Renal pelvis (tissue), 4 donors: ENCODE data around the gene SLC25A45. TPM values are rescaled to one million over a fixed set of nuclear protein-coding genes. Genes with fewer than 3 reads are reported as not detected.
"Not testable (repeated sequence)": the region's sequence is repeated elsewhere in the genome, so short reads cannot be mapped to it uniquely, and the experiment has no call there.

Source experiments
- DNase-seq: peaks from one replicate; pipeline ENCODE4 v3.0.0-alpha.2; 2013
- polyA plus RNA-seq, 3 donors: library from polyadenylated mRNA; unstranded; fragments of 120-200 nt; gene quantifications; one replicate each; pipeline ENCODE4 v1.2.1, GENCODE V29; 2013; ENCODE audit not compliant: insufficient read length in 3 of 3

The SLC25A45 gene
- polyA plus RNA-seq, 3 donors, result 5.6 to 8.7 (median 8.1) TPM

- peak; percentile 95 for DNase-seq
These were observed 40.4 kb upstream of the SLC25A45 start, which contains the start of gene NEAT1 for GRCh38 chr11:65422633-65423515. Gene NEAT1, plus strand, starts transcription at chr11:65422798.

DNA sequence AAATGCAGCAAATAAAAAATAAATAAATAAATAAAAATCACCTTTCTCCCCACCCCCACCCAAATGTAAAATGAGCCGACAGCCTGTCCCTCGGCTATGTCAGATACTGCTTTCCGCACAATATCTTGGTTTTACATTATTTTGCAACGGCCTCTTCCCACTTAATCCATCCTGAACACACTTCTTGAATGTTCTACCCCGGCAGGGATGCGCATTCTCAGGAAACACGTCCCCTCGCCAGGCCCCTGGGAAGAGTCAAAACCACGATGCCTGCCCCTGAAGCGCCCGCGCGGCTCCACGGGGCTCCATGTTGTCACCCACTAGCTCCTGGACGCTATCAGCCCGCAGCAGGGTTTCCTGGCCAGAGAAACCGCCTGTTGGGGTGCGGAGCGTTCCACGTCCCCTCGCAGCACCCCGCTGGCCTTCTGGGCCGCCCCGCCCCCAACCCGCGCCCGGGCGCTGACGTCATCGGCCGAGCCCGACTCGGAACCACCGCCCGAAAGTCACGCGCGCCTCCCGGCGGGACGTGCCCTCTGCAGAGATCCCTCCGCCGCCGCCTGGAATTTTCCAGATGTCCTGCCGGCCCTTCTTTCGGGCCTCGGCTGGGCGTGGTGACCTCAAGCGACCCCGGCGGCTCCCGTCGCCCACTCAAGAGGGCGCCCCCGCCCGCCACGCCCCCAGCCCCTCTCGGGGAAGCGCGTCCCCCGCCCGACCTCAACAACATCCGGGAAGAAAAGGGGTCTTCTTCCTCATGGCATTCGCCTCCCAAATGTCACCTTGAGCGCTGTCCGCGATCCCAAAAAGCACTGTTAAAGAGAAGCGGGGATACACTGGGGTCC is 39.6 kb upstream of the SLC25A45 start:
- peak; percentile 96 for DNase-seq

GRCh38 chr11:65420979-65421793 is 38.7 kb upstream of the SLC25A45 start:
- DNase-seq, result no peak

DNA sequence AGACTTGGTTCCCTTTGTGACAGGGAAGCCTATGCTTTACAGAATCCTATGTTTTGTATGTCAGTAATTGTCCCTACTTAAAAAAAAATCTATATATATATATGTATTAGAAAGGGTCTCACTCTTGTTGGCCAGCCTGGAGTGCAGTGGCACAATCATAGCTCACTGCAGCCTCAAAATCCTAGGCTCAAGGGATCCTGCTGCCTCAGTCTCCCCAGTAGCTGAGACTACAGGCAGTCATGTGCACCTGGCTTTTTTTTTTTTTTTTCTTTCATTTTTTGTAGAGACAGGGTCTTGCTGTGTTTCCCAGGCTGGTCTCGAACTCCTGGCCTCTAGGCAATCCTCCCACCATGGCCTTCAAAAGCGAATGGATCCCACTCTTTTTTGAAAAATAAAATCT is 38.1 kb upstream of the SLC25A45 start:
- DNase-seq, result no peak

DNA sequence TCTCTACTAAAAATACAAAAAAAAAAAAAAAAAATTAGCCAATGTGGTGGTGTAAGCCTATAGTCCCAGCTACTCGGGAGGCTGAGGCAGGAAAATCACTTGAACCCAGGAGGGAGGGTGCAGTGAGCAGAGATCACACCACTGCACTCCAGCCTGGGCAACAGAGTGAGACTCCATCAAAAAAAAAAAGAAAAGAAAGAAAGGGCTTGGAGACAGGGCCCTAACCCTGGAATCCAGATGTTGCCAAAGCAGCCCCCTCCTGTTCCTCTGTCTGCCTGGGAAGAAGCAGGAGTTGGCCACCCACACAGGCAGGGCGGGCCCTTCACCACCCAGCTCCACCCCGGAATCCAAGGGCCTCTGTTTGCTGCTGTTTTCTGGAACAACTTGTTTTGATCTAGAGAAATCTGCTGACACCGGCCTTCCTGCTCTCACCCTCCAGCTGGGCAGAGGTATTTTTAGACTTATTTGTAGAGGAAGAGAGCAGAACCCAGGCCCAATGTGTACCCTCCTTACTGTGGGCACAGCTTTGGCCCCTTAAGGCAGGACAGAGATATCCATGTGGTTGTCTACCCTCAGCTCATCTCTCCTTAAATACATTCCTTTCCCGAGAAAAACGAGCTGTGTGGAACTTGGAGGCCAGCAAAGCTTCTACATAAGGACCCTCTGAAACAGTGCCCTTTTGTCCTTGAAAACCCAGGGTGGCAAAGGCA is 37.5 kb upstream of the SLC25A45 start:
- no peak for DNase-seq

- no peak for DNase-seq
These were observed 37.0 kb upstream of the SLC25A45 start for GRCh38 chr11:65419460-65419771.

GRCh38 chr11:65418681-65419459 is 36.4 kb upstream of the SLC25A45 start:
- peak; percentile 96 for DNase-seq

DNA sequence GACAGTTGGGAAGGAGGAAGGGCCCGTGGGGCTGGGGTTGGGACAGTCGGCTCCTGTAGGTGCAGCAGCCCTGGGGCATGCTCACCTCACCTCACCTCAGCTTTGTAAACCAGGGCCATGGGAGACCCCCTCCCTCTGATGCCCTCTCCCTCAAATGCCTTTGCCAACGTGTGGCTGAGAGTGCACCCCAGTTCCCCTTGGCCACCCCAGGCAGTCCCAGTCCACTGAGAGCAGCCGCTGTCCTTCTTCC is 35.9 kb upstream of the SLC25A45 start:
- no peak for DNase-seq

DNA sequence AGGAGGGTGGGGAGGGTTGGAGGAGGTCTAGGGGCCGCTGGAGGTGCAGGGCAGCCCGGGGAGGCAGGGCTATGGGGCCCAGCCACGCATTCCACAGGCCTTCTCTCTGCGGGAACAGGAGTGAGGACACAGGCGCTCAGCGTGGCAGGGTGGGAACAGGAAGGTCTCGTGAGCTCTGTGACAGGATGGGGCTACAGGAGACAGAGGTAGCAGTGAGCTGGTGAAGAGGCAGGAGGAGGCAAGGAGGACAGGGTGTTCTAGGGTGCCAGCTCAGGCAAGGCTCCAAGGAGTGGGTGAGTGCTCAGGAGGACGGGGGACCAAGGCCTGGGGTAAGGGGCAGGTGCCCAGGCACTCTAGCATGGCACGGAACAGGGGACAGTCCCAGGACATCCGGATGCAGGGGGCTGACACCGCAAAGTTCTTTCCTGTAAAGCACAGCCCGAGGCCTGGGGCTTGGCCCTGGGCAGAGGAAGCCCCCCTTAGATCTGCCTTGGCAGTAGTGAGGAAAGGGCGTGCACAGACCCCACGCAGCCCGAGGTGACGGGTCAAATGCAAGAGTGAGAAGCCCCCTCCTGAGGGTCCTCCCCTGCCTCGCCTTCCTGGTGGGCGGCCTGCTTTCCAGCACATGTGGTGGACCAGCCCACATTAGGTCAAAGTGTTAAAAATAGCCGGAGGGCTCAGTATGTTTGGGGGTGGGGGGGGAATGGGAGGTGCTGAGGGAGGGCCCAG is 35.4 kb upstream of the SLC25A45 start:
- no peak for DNase-seq

DNA sequence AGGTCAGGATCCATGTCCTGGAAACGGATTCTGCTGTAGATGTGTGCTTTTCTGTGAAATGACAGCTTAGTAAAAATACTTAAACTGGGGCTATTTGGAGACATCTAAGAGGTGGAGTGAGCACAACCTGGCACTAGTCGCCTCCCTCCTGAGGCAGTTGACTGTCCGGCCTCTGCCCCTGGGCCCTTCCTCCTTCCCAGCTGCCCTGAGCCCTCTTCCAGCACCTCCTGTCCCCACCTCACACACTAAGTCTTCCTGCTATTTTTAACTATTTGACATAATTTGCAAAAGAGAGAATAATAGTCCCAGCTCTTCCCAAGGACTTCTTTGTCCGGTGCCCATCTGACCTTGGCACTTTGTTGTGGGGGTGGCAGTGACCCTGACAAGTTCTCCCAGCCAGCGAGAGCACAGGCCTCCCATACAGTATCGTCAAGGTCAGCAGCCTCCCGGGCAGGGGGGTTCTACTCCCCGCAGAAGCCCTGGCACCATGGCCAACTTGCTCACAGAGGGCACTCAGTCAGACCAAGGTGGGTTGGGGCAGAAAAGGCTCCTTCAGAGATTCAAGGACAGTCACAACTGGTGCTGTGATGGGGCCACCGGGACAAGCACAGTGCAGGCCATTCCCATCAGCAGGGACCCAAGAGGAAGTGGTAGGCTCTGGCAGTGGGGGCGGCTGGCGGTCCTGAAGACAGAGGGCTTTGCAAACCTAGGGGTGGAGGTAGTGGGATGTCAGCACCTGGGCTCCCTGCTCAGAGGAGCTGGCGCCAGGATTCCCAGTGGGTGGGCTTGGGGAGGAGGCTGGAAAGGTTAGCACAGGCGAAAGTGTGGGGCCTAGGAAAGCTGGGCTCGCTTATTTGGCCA is 34.6 kb upstream of the SLC25A45 start:
- DNase-seq, result no peak

DNA sequence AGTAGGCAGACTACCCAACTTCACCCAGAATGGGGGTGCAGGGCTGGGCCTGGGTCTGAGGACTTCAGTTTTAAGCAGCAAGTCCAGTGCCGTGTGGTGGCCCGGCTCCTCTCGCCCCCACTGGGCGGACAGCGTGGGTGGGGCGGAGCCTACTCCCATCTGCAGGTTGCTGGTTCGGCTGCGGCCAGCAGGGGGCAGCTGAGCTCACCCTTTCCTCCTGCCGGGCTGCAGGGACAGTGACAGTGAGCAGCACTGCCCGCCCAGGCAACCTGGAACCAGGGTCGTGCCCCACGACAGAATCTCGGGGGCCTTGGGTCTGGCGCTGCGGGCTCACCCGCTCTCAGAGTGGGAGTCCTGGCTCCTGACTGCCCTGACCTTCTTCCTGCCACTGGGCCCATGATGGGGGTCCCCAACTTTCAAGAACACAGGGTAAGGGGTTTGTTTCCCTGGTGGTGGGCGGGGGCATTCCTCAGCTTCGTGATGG is 33.9 kb upstream of the SLC25A45 start:
- peak; percentile 78 for DNase-seq

DNA sequence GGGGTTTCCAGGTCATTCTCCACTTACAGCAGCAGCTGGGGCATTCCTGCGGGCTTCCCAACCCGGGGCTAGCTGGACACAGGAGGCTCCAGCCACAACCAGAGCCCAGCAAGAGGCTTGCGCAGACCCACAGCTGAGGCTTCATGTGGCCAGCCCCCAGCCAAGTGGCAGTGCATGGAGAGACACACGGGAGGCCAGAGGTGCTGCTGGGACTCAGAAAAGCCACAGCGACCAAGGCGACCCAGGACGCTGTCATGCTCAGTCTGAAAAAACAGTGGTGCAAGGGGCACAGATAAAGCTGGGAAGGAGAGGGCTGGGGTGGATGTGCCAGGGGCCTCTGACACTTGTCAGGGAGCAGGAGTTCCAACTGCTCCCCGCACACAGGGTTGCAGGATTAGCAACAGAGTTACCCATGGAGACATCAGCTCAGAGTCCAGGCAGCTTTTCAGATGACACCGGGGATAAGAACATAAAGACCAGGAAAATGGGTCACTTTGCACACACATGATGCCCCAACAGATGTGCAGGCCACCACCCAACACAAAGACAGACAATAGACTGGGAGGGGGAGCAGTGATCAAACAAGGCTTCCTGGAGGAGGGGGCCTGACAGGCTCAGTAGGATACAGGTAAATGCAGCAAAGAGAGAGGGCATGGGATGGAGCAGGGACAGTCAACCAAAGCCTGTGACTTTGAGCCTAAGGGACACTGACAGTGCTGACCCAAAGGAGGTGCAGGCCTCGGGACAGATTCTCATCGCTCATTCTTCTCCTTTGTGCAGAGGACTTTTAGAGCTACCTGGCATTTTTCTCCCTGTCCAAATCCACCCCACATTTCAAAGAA is 33.3 kb upstream of the SLC25A45 start:
- no peak for DNase-seq

DNA sequence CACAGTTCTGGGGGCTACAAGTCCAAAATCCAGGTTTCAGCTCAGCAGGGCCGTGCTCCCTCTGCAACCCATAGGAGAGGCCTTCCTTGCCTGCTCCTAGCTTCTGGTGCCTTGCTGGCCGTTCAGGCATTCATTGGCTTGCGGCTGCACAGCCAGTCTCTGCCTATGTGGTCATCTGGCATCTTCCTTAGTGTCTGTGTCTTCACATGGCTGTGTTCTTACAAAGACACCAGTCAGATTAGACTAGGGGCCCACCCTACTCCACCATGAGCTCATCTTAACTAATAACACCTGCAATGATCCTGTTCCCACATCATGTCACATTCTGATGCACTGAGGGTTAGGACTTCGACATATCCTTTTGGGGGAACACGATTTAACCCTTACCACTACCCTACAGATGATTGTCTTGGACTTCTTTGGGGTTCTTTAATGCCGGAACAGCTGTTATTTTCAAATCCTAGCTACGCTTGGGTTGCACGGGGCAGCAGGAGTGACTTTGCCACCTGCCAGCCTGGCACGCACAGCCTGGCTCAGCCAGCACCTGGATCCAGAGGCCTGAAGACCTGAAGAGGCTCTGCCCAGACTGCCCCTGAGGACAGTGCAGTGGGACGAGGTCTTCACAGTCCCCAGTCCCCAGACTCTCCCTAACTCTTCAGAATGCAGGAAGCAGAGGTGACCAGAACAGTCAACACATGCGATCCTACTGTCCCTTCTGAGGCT is 32.5 kb upstream of the SLC25A45 start:
- DNase-seq, result no peak

DNA sequence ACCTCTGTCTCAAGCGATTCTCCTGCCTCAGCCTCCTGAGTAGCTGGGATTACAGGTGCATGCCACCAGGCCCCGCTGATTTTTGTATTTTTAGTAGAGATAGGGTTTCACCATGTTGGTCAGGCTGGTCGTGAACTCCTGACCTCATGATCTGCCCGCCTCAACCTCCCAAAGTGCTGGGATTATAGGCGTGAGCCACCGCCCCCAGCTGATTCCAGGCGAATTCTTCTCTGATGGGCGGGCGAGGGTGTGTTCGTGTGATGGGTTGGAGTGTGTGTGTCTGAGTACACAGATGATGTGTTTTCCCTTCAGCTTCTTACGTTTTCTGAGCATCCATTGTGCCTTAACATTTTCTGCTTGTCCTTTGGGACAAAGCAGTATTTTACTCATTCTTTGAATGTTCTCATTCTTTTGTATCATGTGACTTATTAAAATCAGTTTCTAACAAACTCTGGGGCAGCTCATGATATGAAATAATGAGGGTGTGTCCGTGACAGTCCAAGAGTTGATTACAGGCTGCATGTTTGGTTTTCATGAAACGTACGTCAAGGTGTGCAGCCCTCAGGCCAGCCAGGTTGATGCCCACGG is 30.7 kb upstream of the SLC25A45 start:
- not testable (repeated sequence) for DNase-seq

- DNase-seq, result no peak
These were observed 30.0 kb upstream of the SLC25A45 start for GRCh38 chr11:65412271-65413076.

- DNase-seq, result no peak
These were observed 29.2 kb upstream of the SLC25A45 start for GRCh38 chr11:65411681-65412070.
